Measurements from ENCODE around the gene TMEM205. TPM values are rescaled to one million over a fixed set of nuclear protein-coding genes. Genes with fewer than 3 reads are reported as not detected.
"Not testable (repeated sequence)": the region's sequence is repeated elsewhere in the genome, so short reads cannot be mapped to it uniquely, and the experiment has no call there.

Gene TMEM205
- total RNA-seq, 1 donor: 96.7 TPM

DNA sequence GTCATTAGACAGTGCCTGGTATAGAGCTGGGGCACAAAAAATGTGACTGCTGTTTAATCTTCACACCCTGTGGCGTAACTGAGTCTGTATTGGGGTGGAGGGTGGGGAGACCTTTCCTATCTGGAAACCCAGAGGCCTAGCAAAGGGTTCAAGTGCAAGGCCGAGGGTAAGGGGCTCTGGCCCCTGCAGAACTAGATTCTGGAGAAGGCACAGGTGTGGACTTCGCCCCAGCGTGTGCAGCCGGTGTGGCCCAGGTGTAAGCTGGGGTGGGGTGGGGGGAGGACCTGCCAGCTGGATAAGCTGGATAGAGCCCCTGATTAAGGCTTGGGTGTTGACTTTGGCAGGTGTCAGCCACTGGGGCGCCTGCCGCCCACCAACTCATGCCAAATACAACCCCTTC, 7.9 kb downstream of the TMEM205 start:
- DNase-seq (ENCODE audit: low read depth): no peak
- peak overlapping the region; percentile 78 for H3K4me3 ChIP-seq (ENCODE audit: low read depth, low read length)
- no peak for TF ChIP-seq CTCF (IDR thresholded peaks at IDR 0.05; ENCODE audit: insufficient read depth, low read depth, low read length)

GRCh38 chr19:11337080-11337479, 9.0 kb downstream of the TMEM205 start:
- no peak for DNase-seq (ENCODE audit: low read depth)
- H3K4me3 ChIP-seq (ENCODE audit: low read depth, low read length): no peak overlapping the region
- no peak for TF ChIP-seq CTCF (IDR thresholded peaks at IDR 0.05; ENCODE audit: insufficient read depth, low read depth, low read length)

- DNase-seq (ENCODE audit: low read depth): no peak
- H3K4me3 ChIP-seq (ENCODE audit: low read depth, low read length): no peak overlapping the region
- no peak for TF ChIP-seq CTCF (IDR thresholded peaks at IDR 0.05; ENCODE audit: insufficient read depth, low read depth, low read length)
These were observed 10.5 kb downstream of the TMEM205 start for GRCh38 chr19:11335449-11336146.

GRCh38 chr19:11333838-11334237, 12.2 kb downstream of the TMEM205 start:
- DNase-seq (ENCODE audit: low read depth); H3K4me3 ChIP-seq (ENCODE audit: low read depth, low read length): not testable (repeated sequence)

DNA sequence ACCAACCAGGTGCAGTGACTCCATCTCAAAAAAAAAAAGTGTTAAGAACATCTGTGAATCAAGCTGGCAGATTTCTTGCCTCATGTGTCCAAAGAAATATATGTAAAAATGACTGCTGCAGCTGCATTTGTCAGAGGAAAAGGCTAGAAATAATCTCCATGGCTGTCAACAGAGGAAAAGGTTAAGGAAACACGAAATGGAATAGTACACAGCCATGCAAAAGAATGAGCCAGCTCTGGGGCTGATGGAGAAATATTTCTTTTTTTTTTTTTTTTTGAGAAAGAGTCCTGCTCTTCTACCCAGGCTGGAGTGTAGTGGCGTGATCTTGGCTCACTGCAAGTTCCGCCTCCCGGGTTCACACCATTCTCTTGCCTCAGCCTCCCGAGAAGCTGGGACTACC, 13.2 kb downstream of the TMEM205 start:
- no peak for DNase-seq (ENCODE audit: low read depth)
- H3K4me3 ChIP-seq (ENCODE audit: low read depth, low read length): no peak overlapping the region
- no peak for TF ChIP-seq CTCF (IDR thresholded peaks at IDR 0.05; ENCODE audit: insufficient read depth, low read depth, low read length)

- no peak for TF ChIP-seq CTCF (IDR thresholded peaks at IDR 0.05; ENCODE audit: insufficient read depth, low read depth, low read length)
- no peak for DNase-seq (ENCODE audit: low read depth)
These were observed 14.6 kb downstream of the TMEM205 start for GRCh38 chr19:11331502-11331901.

GRCh38 chr19:11330127-11330526, 15.9 kb downstream of the TMEM205 start:
- H3K4me3 ChIP-seq (ENCODE audit: low read depth, low read length): no peak overlapping the region
- DNase-seq (ENCODE audit: low read depth): peak; percentile 61
- TF ChIP-seq CTCF (IDR thresholded peaks at IDR 0.05; ENCODE audit: insufficient read depth, low read depth, low read length): no peak

More at GRCh38 chr19:11331502-11331901, 14.6 kb downstream of the TMEM205 start:
- no peak overlapping the region for H3K4me3 ChIP-seq (ENCODE audit: low read depth, low read length)
